Progenitor cell of endocrine pancreas (in vitro differentiated cells): Measurements from ENCODE around the gene RLF. TPM values are rescaled to one million over a fixed set of nuclear protein-coding genes. Genes with fewer than 3 reads are reported as not detected.

Experiments used
- DNase-seq: peaks from one replicate; pipeline ENCODE4 v3.0.0; 2021; ENCODE audit warnings: low spot score; ENCODE audit not compliant: unreplicated experiment
- H3K27ac Mint-ChIP-seq: 2 replicates; pipeline ENCODE4 v1.8.0; 2021; ENCODE audit warnings: mild to moderate bottlenecking, moderate library complexity, mixed read lengths
- H3K27me3 Mint-ChIP-seq: 2 replicates; pipeline ENCODE4 v1.8.0; 2021; ENCODE audit warnings: mixed read lengths
- H3K36me3 Mint-ChIP-seq: 2 replicates; pipeline ENCODE4 v1.8.0; 2022; ENCODE audit warnings: mixed read lengths; ENCODE audit not compliant: insufficient read depth
- H3K4me1 Mint-ChIP-seq: 2 replicates; pipeline ENCODE4 v1.8.0; 2021; ENCODE audit warnings: low read depth, mixed read lengths
- H3K4me3 Mint-ChIP-seq: 2 replicates; pipeline ENCODE4 v1.8.0; 2021; ENCODE audit warnings: low read depth, mild to moderate bottlenecking, moderate library complexity, mixed read lengths
- H3K9me3 Mint-ChIP-seq: 2 replicates; pipeline ENCODE4 v1.8.0; 2021; ENCODE audit warnings: low read depth, mixed read lengths
- CTCF ChIP-seq: fragments of 200-600 bp; sonication (generic); IDR thresholded peaks from one replicate; pipeline ENCODE4 v1.5.0; 2021; ENCODE audit warnings: antibody characterized with exemption, mild to moderate bottlenecking; ENCODE audit not compliant: unreplicated experiment
- total RNA-seq: library from RNA; stranded (reverse); gene quantifications from 2 replicates; pipeline ENCODE4 v1.2.1, GENCODE V29; 2021

Gene RLF
- total RNA-seq, 1 donor from 2014 or later, result 20.5 TPM

DNA sequence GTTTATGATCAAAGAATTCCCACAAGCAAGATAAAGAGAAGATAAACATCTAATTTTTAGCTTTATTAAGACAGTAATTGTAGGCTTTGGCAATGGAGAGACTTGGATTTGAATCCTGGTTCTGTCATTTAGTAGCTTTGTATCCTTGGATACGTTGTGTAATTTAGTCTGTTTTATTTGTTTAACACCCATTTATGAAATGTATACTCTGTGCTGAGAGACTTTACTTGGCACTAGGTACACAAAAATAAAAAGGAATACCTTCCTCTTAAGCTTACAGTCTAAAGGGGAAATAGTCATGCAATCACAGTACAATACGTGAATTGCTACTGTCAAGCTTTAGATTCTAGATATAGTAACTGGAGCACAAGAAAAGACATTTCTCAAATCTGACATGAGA, 120.7 kb downstream of the RLF start:
- H3K36me3 Mint-ChIP-seq, result peaks cover 3% of the 10 kb centered on the region
- H3K9me3 Mint-ChIP-seq, result no peaks in the 10 kb centered on the region
- no peak for TF ChIP-seq CTCF
- H3K4me1 Mint-ChIP-seq, result no peaks in the 10 kb centered on the region
- no peak overlapping the region for H3K4me3 Mint-ChIP-seq
- H3K27ac Mint-ChIP-seq, result no peak overlapping the region
- no peak for DNase-seq
- no peaks in the 10 kb centered on the region for H3K27me3 Mint-ChIP-seq

Other genes with a start within 250 kb of the RLF start
- 1.8 and 2.4 TPM in 2 replicates for gene MFSD2A, start 206.2 kb upstream of the RLF start, total RNA-seq
- gene CAP1, start 120.7 kb upstream of the RLF start, total RNA-seq, result 154 and 179 TPM in 2 replicates
- gene PPT1, start 64.1 kb upstream of the RLF start, total RNA-seq, result 64.6 and 67.3 TPM in 2 replicates
- not detected in 2 replicates for gene TMCO2, start 86.5 kb downstream of the RLF start, total RNA-seq
- 40.4 and 41.9 TPM in 2 replicates for gene ZMPSTE24, start 96.8 kb downstream of the RLF start, total RNA-seq
- gene COL9A2, start 155.9 kb downstream of the RLF start, total RNA-seq, result 48.1 and 53.8 TPM in 2 replicates
- 27.1 and 30.3 TPM in 2 replicates for gene SMAP2, start 212.3 kb downstream of the RLF start, total RNA-seq